GM19035 (cell line): ENCODE results near the gene PARD3.

Experiments
- ATAC-seq: cut with Tn5 transposase; IDR thresholded peaks from one replicate; pipeline ENCODE4 v1.9.1; 2021; ENCODE audit not compliant: unreplicated experiment

The PARD3 gene

GRCh38 chr10:34628174-34628796, 186.8 kb downstream of the PARD3 start:
- ATAC-seq = no peak

GRCh38 chr10:34627741-34628140, 187.4 kb downstream of the PARD3 start:
- ATAC-seq = no peak

GRCh38 chr10:34627331-34627730, 187.8 kb downstream of the PARD3 start:
- ATAC-seq = peak; percentile 60

- no peak for ATAC-seq
Measured at GRCh38 chr10:34626158-34626880, 188.8 kb downstream of the PARD3 start.

- ATAC-seq = no peak
Measured at GRCh38 chr10:34624323-34625153, 190.6 kb downstream of the PARD3 start.

- no peak for ATAC-seq
Measured at GRCh38 chr10:34622945-34623344, 192.2 kb downstream of the PARD3 start.

GRCh38 chr10:34618611-34619010, 196.5 kb downstream of the PARD3 start:
- no peak for ATAC-seq

GRCh38 chr10:34615770-34616169, 199.3 kb downstream of the PARD3 start:
- peak; percentile 59 for ATAC-seq

GRCh38 chr10:34613491-34613890, 201.6 kb downstream of the PARD3 start:
- no peak for ATAC-seq

- no peak for ATAC-seq
Measured at GRCh38 chr10:34612938-34613337, 202.2 kb downstream of the PARD3 start.

GRCh38 chr10:34612446-34612845, 202.7 kb downstream of the PARD3 start:
- no peak for ATAC-seq

- no peak for ATAC-seq
Measured at GRCh38 chr10:34609287-34609940, 205.7 kb downstream of the PARD3 start.

- no peak for ATAC-seq
Measured at GRCh38 chr10:34607894-34608293, 207.2 kb downstream of the PARD3 start.

- no peak for ATAC-seq
Measured at GRCh38 chr10:34606890-34607289, 208.2 kb downstream of the PARD3 start.

- ATAC-seq = no peak
Measured at GRCh38 chr10:34602478-34602877, 212.6 kb downstream of the PARD3 start.

GRCh38 chr10:34601691-34602090, 213.4 kb downstream of the PARD3 start:
- ATAC-seq = no peak

- ATAC-seq = no peak
Measured at GRCh38 chr10:34599026-34599795, 215.9 kb downstream of the PARD3 start.

GRCh38 chr10:34596351-34596750, 218.7 kb downstream of the PARD3 start:
- ATAC-seq = no peak

GRCh38 chr10:34593930-34594329, 221.2 kb downstream of the PARD3 start:
- ATAC-seq = no peak

GRCh38 chr10:34593374-34593890, 221.7 kb downstream of the PARD3 start:
- ATAC-seq = no peak
